ENCODE data around the gene MTMR2. TPM values are rescaled to one million over a fixed set of nuclear protein-coding genes. Genes with fewer than 3 reads are reported as not detected.
"Not testable (repeated sequence)": the region's sequence is repeated elsewhere in the genome, so short reads cannot be mapped to it uniquely, and the experiment has no call there.

The MTMR2 gene
- total RNA-seq, 1 donor from 2014 or later = 15.0 TPM

DNA sequence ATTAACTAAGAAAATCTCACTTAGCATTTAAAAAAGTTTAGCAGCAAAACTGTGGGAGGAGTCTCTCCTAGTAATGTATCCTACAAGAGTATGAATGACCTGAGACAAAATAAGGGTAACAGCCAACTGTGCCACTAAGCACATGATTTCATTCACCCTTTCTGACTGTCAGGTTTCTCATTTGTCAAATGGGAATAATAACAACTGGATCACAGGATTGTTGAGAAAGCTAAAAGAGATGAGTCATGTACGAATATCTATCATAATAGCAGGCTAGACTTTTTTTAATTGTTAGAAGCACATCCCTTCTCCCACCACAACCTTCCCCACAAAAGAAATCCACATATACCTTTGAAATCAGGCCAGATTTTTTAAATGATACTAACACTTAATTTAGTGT lies 39.5 kb downstream of the MTMR2 start:
- H3K27me3 ChIP-seq (ENCODE audit: control insufficient read depth, insufficient read depth, low read length) = no peaks in the 10 kb centered on the region
- no peak overlapping the region for H3K4me3 ChIP-seq (ENCODE audit: low read depth, low read length)
- DNase-seq (ENCODE audit: low read depth) (peak; percentile 65), FAIRE-seq (no peak)
- TF ChIP-seq, protein P1, sequence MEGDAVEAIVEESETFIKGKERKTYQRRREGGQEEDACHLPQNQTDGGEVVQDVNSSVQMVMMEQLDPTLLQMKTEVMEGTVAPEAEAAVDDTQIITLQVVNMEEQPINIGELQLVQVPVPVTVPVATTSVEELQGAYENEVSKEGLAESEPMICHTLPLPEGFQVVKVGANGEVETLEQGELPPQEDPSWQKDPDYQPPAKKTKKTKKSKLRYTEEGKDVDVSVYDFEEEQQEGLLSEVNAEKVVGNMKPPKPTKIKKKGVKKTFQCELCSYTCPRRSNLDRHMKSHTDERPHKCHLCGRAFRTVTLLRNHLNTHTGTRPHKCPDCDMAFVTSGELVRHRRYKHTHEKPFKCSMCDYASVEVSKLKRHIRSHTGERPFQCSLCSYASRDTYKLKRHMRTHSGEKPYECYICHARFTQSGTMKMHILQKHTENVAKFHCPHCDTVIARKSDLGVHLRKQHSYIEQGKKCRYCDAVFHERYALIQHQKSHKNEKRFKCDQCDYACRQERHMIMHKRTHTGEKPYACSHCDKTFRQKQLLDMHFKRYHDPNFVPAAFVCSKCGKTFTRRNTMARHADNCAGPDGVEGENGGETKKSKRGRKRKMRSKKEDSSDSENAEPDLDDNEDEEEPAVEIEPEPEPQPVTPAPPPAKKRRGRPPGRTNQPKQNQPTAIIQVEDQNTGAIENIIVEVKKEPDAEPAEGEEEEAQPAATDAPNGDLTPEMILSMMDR (IDR thresholded peaks at IDR 0.05; ENCODE audit: insufficient read depth, low read length, severe bottlenecking) = no peak
- no peaks in the 10 kb centered on the region for H3K36me3 ChIP-seq (ENCODE audit: control insufficient read depth, insufficient read depth, low read length)

DNA sequence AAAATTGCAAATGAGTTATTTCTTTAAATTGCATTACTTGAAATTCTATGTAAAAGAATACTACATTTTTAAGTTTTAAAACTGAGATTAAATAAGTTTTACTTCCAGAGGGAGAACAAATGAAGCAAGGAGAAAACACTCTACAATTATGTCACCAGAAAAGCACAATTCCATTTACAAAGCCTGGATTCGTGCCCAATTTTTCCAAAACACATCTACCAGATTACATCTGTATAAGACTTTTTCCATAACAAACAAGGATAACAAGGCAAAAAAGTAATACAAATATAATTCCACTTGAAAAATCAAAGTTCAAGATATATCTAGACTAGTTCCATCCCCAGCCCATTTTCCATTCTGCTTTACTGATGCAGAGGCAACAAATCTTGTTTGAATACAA lies 40.5 kb downstream of the MTMR2 start:
- FAIRE-seq (no peak), DNase-seq (ENCODE audit: low read depth) (no peak)
- no peak overlapping the region for H3K4me3 ChIP-seq (ENCODE audit: low read depth, low read length)
- TF ChIP-seq, protein P1 (IDR thresholded peaks at IDR 0.05; ENCODE audit: insufficient read depth, low read length, severe bottlenecking) = no peak
- H3K27me3 ChIP-seq (ENCODE audit: control insufficient read depth, insufficient read depth, low read length) = no peaks in the 10 kb centered on the region
- no peaks in the 10 kb centered on the region for H3K36me3 ChIP-seq (ENCODE audit: control insufficient read depth, insufficient read depth, low read length)

DNA sequence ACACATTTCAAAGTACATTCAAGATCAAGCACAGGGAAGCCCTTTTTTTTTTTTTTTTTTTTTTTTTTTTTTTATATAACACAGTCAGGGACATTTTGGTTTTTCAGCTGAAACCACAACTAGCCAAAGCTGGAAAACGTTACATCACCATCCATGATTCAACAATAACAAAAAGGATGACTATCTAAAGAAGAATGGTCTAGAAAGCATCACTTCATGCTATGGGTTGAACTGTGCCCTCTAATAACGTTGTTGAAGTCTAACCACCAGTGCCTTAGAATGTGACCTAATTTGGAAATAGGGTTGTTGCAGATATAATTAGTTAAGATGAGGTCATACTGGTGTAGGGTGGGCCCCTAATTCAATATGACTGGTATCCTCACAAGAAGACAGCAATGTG lies 46.6 kb downstream of the MTMR2 start:
- DNase-seq (ENCODE audit: low read depth) (peak; percentile 90), FAIRE-seq (no peak)
- Histone ChIP-seq H3K27me3 (ENCODE audit: control insufficient read depth, insufficient read depth, low read length) (no peaks in the 10 kb centered on the region), H3K4me3 (ENCODE audit: low read depth, low read length) (no peak overlapping the region), H3K36me3 (ENCODE audit: control insufficient read depth, insufficient read depth, low read length) (no peaks in the 10 kb centered on the region)
- TF ChIP-seq, protein P1 (IDR thresholded peaks at IDR 0.05; ENCODE audit: insufficient read depth, low read length, severe bottlenecking) = no peak

DNA sequence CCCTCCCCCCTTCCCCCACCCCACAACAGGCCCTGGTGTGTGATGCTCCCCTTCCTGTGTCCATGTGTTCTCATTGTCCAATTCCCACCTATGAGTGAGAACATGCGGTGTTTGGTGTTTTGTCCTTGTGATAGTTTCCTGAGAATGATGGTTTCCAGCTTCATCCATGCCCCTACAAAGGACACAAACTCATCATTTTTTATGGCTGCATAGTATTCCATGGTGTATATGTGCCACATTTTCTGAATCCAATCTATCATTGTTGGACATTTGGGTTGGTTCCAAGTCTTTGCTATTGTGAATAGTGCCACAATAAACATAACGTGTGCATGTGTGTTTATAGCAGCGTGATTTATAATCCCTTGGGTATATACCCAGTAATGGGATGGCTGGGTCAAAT lies 53.0 kb downstream of the MTMR2 start:
- H3K4me3 ChIP-seq (ENCODE audit: low read depth, low read length); DNase-seq (ENCODE audit: low read depth); H3K36me3 ChIP-seq (ENCODE audit: control insufficient read depth, insufficient read depth, low read length); FAIRE-seq; H3K27me3 ChIP-seq (ENCODE audit: control insufficient read depth, insufficient read depth, low read length): not testable (repeated sequence)

DNA sequence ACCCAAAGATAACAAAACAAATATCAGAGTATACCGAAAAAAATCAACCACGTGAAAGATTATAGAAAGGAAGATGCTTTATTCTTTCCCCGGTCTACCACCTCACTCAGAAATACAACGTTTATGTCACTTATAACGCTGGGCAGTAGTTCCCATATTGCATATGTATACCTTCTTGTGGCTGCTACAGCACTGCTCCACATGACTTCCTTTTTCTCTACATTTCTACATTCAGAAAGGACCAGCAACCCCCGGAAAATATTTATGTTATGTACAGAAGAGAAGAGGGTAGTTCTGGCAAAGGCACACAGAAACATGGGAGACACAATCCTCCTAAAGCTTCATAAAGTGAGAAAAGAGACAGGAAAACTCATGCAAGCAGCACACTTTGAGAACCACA lies 56.8 kb downstream of the MTMR2 start:
- TF ChIP-seq, protein P1 (IDR thresholded peaks at IDR 0.05; ENCODE audit: insufficient read depth, low read length, severe bottlenecking) = no peak
- Histone ChIP-seq H3K4me3 (ENCODE audit: low read depth, low read length) (no peak overlapping the region), H3K36me3 (ENCODE audit: control insufficient read depth, insufficient read depth, low read length) (peaks cover 1% of the 10 kb centered on the region), H3K27me3 (ENCODE audit: control insufficient read depth, insufficient read depth, low read length) (no peaks in the 10 kb centered on the region)
- DNase-seq (ENCODE audit: low read depth) (no peak), FAIRE-seq (no peak)

DNA sequence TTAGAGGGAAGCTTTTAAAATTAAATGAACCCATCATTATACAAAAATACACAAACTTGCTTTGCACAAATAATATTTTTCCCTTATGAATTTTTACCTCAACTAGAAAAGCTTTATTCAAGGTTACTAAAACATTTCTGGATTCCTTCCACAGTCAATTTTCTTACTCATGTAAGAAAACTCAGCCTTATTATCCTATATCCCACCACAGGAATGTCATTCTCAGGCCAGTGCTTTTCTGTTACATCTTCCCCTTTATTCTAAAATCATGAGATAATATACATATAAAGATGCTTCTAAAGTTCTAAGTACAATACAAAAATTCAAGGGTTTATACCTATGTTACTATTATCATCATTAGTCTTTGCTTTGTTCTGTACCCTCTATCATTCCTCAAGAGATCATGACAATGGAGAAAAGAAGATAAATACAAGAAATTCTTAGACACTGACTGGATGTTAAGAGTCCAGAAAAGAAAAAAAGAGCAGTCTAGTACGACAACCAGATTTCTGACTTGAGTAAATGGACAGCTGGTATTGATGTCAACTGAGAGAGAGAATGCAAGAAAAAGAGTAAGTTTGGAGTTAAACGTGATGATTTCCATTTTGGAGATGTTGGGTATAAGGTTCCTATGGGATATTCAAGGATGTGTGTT lies 60.3 kb downstream of the MTMR2 start:
- no peak overlapping the region for H3K4me3 ChIP-seq (ENCODE audit: low read depth, low read length)
- FAIRE-seq (no peak), DNase-seq (ENCODE audit: low read depth) (no peak)
- no peaks in the 10 kb centered on the region for H3K27me3 ChIP-seq (ENCODE audit: control insufficient read depth, insufficient read depth, low read length)
- H3K36me3 ChIP-seq (ENCODE audit: control insufficient read depth, insufficient read depth, low read length) = peaks cover 1% of the 10 kb centered on the region
- TF ChIP-seq, protein P1 (IDR thresholded peaks at IDR 0.05; ENCODE audit: insufficient read depth, low read length, severe bottlenecking) = no peak

DNA sequence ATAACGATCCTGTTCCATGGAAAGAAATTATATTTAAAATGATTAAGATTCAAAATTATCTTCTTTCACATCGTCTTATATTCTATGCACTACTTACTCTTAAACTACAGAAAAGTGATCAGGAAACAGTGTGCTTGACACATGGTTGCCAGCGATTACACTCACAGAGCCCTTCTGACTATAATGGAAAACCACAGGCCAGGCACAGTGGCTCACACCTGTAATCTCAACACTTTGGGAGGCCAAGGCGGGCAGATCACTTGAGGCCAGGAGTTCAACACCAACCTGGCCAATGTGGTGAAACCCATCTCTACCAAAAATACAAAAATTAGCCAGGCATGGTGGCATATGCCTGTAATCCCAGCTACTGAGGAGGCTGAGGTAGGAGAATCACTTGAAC lies 63.9 kb downstream of the MTMR2 start:
- not testable (repeated sequence) for FAIRE-seq; H3K36me3 ChIP-seq (ENCODE audit: control insufficient read depth, insufficient read depth, low read length); H3K4me3 ChIP-seq (ENCODE audit: low read depth, low read length); DNase-seq (ENCODE audit: low read depth); H3K27me3 ChIP-seq (ENCODE audit: control insufficient read depth, insufficient read depth, low read length)

DNA sequence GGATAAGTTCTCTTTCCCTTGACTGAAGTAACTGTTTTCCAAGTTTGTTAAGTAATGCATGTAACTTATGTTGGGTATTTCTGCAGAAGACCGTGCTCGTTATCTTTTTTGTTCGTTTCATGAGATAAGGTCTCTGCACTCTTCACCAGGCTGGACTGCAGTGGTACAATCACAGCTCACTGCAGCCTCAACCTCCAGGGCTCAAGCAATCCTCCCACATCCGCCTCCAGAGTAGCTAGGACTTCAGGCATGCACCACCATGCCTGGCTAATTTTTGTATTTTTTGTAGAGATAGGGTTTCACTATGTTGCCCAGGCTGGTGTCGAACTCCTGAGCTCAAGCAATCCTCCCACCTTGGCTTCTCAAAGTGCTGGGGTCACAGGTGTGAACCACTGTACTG lies 69.5 kb downstream of the MTMR2 start:
- DNase-seq (ENCODE audit: low read depth); H3K36me3 ChIP-seq (ENCODE audit: control insufficient read depth, insufficient read depth, low read length); H3K27me3 ChIP-seq (ENCODE audit: control insufficient read depth, insufficient read depth, low read length); H3K4me3 ChIP-seq (ENCODE audit: low read depth, low read length): not testable (repeated sequence)
- FAIRE-seq = peak; percentile 43
